GM19351 (cell line): ENCODE measurements around the gene IQCN.

Source experiments
- ATAC-seq: cut with Tn5 transposase; IDR thresholded peaks from one replicate; pipeline ENCODE4 v1.9.1; 2021; ENCODE audit warnings: mild to moderate bottlenecking, moderate library complexity; ENCODE audit not compliant: unreplicated experiment

The IQCN gene

DNA sequence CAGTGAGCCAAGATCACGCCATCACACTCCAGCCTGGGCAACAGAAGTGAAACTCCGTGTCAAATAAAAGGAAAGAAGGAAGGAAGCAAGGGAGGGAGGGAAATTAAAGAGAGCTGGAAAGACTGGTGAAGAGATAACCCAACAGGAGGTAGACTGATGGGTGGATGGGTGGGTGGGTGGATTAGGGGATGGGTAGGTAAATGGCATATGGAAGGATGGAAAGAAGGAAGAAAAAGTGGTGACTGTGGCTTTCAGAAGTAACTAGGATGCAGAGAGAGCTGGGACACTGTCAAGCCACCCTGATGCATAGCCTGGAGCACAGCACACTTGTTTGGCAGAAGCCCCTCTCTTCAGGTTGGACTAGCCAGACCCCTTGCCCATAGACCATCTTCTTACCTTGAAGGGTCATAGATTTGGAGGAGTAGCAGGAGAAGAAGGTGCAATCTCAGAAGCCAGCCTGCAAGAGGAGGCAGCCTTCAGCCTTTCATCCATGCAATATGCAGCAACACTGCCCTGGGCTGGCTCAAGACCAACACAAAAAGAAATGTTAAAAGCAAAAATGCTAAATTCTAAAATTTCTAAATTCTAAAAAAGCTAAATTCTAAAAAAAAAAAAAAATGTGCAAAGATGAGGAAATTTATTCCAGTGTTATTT lies 5.1 kb downstream of the IQCN start:
- ATAC-seq = no peak

DNA sequence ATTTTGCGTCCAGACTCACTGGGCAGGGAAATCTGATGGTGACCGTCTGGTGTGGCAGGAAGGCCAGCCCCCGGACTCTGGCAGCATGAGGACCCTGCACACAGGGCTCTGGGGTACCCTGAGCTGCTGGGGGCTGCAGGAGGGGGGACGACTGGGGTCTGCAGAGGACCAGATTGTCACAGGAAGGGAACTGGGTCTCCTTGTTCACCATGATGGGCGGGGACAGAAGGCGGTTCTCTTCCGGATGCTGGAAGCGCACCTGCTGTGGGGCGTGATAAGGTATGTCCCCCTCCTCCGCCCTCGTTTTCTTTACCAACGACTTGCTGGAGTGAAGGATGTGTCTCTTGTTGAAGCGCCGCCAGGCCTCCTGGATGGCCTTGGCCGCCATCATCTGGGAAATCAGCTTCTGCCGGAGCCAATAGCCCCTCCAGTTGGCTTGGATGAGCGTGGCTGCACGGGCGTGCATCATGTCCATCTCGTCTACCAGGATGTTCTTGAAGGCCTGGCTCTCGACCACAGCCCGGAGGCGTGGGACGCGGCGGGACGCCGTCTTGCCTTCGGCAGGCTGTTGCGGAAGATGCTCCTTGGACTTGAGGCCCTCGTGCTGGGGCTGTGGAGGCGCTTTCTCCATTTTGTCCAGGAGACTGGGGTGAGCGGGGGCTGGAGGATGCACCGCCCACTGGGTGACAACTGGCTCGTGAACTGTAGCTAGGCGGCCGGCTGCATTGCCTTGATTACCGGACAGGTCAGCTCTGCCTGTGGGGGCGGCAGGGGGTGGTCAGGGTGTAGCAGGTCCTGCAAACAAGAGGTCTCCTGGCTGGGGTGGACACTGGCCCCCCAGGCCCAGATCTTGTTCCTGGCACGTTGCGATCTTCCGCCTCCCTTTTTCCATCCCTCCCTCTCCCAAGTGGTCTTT lies 7.2 kb downstream of the IQCN start:
- no peak for ATAC-seq

DNA sequence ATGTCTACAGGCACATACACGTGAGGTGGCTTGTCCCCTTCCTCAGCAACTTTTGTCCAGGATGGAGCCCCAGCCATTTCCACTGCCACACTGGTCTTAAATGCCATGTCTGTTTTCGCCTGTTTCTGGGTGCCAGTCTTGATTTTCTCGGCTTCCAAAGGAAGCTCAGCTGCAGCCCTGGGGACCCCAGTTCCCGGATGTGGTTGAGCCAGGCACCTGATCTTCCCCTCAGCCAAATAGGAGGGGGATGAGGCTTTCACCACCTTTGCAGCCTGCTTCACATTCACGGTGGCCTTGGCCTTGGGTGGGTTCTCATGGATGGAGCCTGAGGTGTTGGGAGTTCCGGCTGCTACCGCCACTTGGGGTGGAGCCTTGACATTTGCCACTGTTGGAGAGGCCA lies 8.7 kb downstream of the IQCN start:
- ATAC-seq = no peak

DNA sequence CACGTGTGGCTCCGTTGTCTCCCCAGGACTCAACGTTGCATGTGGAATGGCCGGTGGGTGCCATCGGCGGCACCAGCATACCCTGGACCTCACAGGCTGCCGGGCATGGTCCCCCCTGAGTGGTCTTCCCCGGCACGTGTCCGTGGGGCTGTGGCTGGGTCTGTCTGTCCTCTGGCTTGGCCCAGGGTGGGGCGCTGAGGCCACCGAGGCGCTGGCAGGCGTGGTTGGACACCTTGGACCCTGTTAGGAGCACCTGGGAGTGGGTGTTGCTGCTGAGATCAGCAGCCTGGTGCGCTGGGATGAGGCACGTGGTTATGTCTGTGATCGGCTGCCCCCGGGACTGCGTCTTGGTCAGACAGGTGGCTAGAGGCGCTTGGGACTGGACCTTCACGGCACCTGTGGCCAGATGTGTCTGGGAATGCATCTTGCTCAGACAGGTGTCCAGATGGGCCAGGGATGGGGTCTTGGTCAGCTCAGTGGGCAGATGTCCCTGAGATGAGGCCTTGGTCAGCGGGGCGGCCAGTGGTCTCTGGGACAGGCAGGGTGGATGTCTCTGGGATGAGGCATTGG lies 9.2 kb downstream of the IQCN start:
- no peak for ATAC-seq

DNA sequence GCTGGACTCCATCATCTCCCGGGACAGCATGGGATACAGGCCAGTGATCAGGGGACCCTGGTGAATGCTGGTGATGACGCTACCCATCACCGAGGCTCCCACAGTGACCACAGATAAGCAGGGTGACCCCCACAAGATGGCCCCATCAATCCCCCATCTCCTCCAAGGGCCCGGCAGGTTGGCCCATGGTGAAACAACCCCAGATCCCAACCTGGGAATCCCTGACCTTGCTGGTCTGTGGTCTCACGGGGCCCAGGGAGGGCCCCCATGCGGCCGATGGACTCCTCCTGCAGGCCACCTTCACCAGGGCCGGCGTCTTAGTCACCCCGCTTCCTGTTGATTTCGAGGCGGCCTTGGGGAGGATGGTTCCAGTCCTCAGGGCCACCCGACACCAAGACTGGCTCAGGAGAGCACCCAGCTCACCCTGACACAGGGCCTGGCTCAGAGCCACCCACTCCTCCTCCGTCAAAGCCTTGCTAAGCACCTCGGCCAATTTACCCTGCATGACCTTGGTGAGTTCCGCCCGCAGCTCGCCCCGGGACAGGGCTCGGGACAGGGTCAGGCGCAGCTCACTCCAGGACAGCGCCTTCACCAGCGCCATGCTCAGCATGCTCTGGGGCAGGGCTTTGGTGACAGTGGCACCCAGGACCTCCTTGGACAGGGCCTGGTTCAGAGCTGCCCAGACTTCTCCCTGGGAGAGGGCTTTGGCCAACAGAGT lies 10.0 kb downstream of the IQCN start:
- no peak for ATAC-seq

DNA sequence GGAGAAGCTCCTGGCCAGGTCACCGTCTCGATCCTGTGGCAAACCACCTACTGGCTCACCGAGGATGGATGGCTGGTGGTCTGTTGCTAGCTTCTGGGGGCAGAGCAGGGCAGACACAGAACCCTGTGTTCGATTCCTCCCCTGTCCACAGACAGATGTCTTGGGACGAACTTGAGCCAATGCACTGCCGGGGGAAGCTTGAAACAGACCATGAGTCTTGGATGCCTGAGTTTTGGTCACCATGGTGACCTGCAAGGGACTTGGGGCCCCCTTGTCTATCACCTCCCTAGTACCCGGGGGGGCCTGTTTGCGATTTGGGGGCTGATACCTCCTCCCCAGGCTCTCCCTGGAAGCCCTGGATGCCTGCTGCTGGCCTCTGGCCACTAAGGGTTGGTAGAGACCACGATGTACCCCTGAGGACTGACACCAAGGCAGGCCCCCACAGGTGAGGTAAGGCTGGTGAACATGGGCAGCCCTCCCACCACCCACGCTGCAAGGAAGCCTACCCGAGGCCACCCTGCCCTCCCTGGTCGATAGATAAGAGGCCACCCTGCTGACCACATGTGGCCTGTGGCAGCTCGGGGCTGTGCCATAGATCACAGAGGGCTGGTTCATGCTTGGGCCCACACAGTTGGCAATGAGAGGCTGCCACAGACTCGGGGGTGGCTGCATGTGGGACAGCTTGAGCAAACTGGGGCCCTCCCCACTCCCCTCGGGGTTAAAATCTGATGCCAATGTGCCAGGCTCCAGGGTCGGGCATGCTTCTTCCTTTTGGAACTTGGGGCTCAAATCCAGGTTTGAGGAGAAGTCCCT lies 10.7 kb downstream of the IQCN start:
- ATAC-seq = no peak

DNA sequence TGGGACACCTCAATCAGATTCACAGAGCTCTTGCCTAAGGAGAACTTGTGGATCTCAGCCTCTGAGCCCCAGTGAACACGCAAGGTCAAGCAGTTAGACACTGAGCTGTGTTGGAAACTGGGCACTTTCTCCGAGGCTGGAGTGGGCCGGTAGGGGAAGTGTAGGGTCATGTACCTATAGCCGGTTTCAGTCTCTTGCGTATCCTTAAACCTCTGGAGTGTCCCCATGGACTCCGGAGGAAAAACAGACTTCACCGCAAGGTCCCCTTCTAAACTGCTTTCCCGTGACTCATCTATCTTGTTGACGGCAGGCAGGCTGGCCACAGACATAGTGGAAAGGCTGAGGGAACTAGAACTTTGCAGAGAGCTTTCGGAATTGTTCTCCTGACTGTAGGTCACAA lies 11.3 kb downstream of the IQCN start:
- ATAC-seq = no peak

DNA sequence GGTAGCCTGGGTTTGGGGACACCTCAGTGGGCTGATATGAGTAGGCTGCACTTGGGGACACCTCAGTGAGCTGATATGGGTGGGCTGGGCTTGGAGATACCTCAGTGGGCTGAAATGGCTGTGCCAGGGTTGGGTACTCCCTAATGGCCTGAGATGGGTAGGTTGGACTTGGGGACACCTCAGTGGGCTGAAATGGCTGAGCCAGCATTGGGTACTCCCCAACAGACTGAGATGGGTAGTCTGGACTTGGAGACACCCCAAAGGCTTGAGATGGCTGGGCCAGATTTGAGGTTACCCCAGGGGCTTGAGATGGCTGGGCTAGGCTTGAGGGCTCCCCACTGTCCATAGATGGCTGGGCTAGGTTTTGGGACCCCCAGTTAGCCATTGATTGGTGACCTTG lies 12.1 kb downstream of the IQCN start:
- no peak for ATAC-seq

DNA sequence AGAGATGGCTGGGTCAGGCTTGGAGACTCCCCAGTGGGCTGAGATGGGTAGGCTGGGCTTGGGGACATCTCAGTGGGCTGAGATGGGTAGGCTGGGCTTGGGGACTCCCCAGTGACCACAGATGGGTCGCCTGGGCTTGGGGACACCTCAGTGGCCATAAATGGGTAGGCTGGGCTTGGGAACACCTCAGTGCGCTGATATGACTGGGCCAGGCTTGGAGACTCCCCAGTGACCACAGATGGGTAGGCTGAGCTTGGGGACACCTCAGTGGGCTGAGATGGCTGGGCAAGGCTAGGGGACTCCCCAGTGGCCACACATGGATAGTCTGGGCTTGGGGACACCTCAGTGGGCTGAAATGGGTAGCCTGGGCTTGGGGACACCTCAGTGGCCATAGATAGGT lies 12.8 kb downstream of the IQCN start:
- no peak for ATAC-seq

DNA sequence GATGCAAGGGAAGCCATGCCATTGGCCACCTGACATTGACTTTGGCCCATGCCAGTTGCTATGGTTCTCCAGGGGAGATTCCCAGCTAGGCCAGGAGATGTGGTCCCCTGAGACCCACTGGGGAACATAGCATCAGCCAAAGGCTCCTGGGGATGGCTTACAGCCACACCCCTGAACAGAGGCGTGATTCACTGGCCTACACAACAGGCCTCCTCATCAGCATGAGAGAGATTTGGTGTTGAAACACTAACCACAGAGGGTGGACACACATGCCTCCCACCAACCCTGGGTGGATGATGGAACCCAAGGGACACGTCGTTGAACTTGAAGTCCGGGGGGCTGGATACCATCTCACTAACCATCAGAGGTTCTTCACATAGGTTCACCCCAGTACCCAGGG lies 14.4 kb downstream of the IQCN start:
- ATAC-seq = no peak

DNA sequence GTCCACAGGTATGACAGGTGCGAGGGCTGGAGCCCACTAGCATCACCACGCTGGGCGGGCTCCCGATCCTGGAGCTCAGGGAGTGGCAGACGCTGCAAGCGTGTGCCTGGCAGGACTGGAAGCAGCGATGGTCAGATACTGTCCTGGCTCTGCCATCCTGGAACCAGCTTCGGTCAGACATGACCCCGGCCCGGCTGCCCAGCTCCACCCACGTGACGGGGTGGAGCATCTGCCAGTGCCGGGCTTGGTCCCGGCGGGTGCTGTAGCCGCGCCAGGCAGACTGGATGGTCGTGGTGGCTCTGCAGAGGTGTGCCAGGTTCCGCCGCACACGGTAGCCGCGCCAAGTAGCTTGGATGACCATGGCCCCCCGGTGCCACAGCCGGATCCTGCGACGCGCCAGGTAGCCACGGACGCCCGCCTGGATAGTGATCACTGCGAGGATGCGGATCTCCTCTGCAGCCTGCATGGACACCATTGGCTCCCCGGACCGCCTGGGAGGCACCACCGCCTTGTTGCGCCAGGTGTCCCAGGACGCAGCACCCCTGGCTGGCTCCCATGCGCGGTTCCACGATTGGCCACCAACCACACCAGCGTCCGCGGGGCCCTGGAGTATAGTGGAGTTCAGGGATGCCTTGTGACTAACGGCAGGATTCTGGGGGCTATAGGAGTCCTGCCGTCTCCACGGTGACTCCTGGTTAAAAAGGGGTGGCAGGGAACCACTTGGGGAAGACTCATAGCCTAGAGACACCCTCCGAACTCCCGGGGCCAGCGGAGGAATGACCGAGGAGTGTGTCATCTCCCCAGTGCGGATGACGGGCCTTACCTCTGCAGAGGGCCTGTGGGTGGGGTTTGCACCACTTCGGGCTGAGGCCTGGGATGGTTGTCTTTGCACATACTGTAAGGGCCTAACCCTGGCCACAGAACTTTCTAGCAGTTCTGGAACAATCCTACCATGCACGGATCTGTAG lies 16.5 kb downstream of the IQCN start:
- ATAC-seq = no peak

DNA sequence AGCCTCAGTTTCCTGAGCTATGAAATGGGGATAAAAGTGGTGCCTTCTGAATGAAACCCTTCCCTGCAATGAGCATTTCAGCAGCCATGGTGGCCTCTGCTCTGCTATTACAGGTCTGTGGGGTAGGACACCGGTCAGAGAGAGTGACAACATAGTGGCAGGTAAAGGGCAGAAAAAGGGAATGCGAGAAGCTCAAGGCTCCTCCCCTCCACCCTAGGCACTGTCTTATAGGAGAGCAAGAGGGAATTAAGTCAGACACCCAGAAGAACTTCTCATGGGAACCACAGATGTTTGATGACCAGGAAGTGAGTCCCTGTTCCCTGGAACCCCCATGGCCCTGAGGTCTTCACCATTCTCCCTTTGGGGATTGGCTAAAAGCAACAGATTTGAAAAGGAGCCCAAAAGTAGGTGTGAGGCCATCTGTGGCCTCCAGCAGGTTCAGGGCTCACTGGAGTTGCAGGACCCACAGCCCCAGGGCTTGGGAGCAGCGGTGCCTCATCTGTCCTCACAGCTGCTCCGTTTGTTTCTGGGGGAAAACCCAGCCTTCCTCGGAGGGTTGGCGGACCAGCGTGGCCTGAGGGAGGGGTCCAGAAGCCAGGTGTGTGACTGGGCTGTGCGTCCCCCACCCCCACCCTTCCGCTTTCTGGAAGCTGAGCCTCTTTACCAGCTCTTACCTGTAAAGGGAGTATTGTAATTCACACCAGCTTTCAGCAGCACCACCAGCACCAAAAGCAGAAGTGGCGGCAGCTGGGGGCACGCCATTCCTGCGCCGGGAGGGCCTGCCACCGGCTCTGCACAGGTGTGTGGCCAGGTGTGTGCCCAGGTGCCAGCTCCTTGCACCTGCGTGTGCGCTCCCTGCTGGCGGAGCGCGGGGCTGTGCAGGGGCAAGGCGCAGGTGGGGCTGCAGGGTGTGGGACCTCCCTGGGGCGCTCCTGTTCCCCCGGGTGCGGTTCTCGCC lies 19.4 kb downstream of the IQCN start:
- no peak for ATAC-seq

DNA sequence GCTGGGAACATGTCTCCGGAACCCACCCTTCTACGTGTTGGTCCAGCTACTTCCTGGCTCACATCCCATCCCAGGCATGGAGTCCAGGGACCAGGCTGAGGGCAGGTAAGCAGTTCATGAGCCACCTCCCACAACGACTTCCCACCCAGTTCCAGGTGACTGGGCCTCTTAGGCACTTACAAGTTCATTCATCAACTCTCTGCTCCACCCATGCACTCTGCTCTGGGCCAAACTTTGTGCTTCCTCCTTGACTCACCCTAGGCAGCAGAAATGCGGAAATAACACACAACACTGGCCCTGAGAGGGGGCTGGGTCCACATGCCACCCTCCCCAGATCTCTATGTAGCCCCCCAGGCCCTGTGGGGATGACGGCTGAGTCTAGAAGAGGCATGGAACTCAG lies 20.5 kb downstream of the IQCN start:
- ATAC-seq = no peak

DNA sequence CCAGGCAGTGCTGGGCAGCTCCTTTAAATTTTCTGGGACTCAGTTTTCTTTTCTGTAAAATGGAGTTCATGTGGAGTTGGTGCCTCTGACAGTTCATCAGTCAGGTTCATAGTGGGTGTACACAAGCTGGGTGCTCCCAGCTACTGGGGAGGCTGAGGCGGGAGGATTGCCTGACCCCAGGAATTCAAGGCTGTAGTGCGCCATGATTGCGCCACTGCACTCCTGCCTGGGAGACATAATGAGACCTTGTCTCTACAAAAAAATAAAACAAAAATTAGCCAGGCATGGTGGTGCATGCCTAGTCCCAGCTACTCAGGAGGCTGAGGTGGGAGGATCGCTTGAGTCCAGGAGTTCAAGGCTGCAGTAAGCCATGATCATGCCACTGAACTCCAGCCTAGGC lies 21.1 kb downstream of the IQCN start:
- ATAC-seq = no peak

DNA sequence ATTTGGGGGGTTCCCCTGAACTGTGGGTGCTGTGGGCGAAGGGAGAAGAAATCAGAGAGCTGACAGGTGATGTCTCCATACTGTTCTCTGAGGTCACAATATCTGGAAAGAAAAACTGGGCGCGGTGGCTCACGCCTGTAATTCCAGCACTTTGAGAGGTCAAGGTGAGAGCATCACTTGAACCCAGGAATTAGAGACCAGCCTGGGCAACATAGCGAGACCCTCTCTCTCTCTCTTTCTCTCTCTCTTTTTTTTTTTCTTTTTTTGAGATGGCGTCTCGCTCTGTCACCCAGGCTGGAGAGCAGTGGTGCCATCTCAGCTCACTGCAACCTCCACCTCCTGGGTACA lies 21.9 kb downstream of the IQCN start:
- no peak for ATAC-seq

DNA sequence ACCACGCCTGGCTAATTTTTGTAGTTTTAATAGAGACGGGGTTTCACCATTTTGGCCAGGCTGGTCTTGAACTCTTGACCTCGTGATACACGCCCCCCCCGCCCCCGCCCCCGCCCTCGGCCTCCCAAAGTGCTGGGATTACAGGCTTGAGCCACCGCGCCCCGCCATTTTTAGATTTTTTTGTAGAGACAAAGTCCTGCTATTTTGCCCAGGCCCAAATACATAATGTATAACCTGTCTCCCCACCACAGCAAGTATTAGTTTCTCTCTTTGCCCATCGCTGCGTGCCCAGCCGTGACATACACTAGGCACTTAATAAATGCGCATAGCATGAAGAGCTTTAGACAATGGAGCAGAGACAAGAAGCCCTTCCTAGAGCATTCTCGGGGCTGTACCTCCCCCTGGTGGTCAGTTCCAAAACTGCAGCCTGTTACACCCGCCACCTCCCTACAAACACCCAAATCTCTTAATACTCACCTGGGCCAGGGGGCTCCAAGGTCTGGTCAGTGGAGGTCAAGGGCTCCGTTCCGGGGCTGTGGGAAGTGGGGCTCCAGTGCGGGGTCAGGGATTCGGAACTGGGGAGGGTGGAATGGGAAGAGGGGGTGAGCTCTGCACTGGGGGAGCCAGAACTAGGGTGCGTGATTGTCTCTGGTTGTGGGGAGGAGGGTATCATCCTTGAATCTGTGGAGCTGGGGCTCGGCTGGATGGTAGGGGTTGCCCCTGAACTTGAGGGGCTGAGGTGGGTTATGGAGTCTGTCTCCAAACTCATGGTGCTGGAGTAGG lies 22.5 kb downstream of the IQCN start:
- no peak for ATAC-seq

DNA sequence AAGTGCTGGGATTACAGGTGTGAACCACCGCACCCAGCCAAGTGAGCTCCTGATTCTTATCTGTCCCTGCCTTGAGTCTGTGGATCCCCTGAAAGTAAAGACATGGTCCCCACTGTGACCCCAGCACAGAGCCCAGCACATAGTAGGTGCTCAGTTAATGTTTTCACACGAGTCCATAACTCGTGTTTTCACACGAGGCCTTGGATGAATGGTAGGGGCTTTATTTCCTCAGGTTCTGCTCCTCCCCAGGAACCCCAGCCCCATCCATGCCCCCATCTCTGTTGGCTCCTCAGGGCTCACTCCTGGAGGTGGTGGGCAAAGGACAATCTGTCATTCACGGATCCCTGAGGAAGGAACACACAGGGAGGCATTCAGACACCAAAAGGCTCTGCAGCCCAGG lies 24.4 kb downstream of the IQCN start:
- ATAC-seq = no peak

DNA sequence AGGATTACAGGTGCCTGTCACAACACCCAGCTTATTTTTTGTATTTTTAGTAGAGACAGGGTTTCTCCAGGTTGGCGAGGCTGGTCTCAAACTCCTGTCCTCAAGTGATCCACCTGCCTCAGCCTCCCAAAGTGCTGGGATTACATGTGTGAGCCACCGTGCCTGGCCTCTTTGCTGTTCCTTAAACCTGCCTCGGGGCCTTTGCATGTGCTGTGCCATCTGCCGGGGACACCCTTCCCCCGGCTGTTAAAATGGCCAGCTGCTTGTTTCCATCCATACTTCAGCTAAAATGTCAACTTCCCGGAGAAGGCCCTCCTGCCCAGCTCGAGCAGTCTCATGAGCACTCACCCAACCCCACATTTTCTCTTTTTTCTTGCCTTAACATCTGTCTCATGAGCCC lies 29.0 kb downstream of the IQCN start:
- no peak for ATAC-seq
